GM18951 (cell line): Measurements from ENCODE around the gene ZNF366.

ENCODE experiments used
- POLR2A ChIP-seq: IDR thresholded peaks from 4 replicates; pipeline ENCODE4 v1.6.1; 2011; ENCODE audit warnings: mild to moderate bottlenecking; ENCODE audit not compliant: insufficient read length, insufficient read depth; ENCODE audit errors: extremely low read depth
- in situ Hi-C: fragments of 300-500 bp; cut with MboI; formaldehyde crosslinking; loops from one replicate; pipeline ENCODE4 v1.12.0; 2022; ENCODE audit warnings: low sequenced_read_pairs, mixed read lengths, inconsistent platforms; ENCODE audit not compliant: unreplicated experiment

ZNF366 gene

GRCh38 chr5:72476721-72477120 is 30.5 kb downstream of the ZNF366 start:
- in situ Hi-C loops: no loop called here
- no peak for TF ChIP-seq POLR2A

- no peak for TF ChIP-seq POLR2A
- in situ Hi-C loops: no loop called here
Measured at GRCh38 chr5:72476275-72476674, 30.9 kb downstream of the ZNF366 start.

- TF ChIP-seq POLR2A: no peak
- in situ Hi-C loops: no loop called here
Measured at GRCh38 chr5:72474516-72474915, 32.7 kb downstream of the ZNF366 start.

GRCh38 chr5:72474046-72474500 is 33.1 kb downstream of the ZNF366 start:
- TF ChIP-seq POLR2A: no peak
- in situ Hi-C loops: no loop called here

- in situ Hi-C loops: no loop called here
- no peak for TF ChIP-seq POLR2A
Measured at GRCh38 chr5:72472666-72473422, 34.4 kb downstream of the ZNF366 start.

GRCh38 chr5:72472031-72472430 is 35.2 kb downstream of the ZNF366 start:
- in situ Hi-C loops: no loop called here
- no peak for TF ChIP-seq POLR2A

- in situ Hi-C loops: no loop called here
- TF ChIP-seq POLR2A: no peak
Measured at GRCh38 chr5:72470826-72471225, 36.4 kb downstream of the ZNF366 start.

- TF ChIP-seq POLR2A: no peak
- in situ Hi-C loops: no loop called here
Measured at GRCh38 chr5:72468606-72469005, 38.6 kb downstream of the ZNF366 start.

- no peak for TF ChIP-seq POLR2A
- in situ Hi-C loops: no loop called here
Measured at GRCh38 chr5:72468024-72468423, 39.2 kb downstream of the ZNF366 start.

- in situ Hi-C loops: no loop called here
- no peak for TF ChIP-seq POLR2A
Measured at GRCh38 chr5:72467461-72467860, 39.7 kb downstream of the ZNF366 start.

GRCh38 chr5:72465601-72466563 is 41.3 kb downstream of the ZNF366 start:
- in situ Hi-C loops: no loop called here
- TF ChIP-seq POLR2A: no peak

- in situ Hi-C loops: no loop called here
- TF ChIP-seq POLR2A: no peak
Measured at GRCh38 chr5:72465066-72465465, 42.1 kb downstream of the ZNF366 start.

- TF ChIP-seq POLR2A: no peak
- in situ Hi-C loops: no loop called here
Measured at GRCh38 chr5:72464071-72464470, 43.1 kb downstream of the ZNF366 start.
